Aorta (tissue), 5 donors: Measurements from ENCODE around the gene RNF141. TPM values are rescaled to one million over a fixed set of nuclear protein-coding genes. Genes with fewer than 3 reads are reported as not detected.

Source experiments
- ATAC-seq: fragments of 200-7000 bp; cut with Tn5 transposase; one replicate; pipeline ENCODE4 v1.9.1; 2022; ENCODE audit warnings: moderate library complexity; ENCODE audit not compliant: low FRiP score
- DNase-seq, 2 donors: peaks; one replicate each; pipeline ENCODE4 v3.0.0-alpha.2; 2020
- H3K27ac ChIP-seq, 2 donors: one replicate each; pipeline ENCODE4 v1.5.1; 2013; ENCODE audit warnings: low read length in 2 of 2, mild to moderate bottlenecking in 2 of 2, moderate library complexity in 2 of 2, control low read depth in 1 of 2, inconsistent platforms in 1 of 2, low read depth in 1 of 2
- H3K27me3 ChIP-seq, 2 donors: one replicate each; pipeline ENCODE4 v1.6.1; 2013; ENCODE audit warnings: control low read depth in 1 of 2, low read length in 1 of 2, mild to moderate bottlenecking in 1 of 2, moderate library complexity in 1 of 2; ENCODE audit not compliant: insufficient read depth in 2 of 2, control insufficient read depth in 1 of 2
- H3K36me3 ChIP-seq, 2 donors: one replicate each; pipeline ENCODE4 v1.6.1; 2013; ENCODE audit warnings: control low read depth in 1 of 2, low read length in 1 of 2, mild to moderate bottlenecking in 1 of 2; ENCODE audit not compliant: insufficient read depth in 2 of 2, control insufficient read depth in 1 of 2
- H3K4me1 ChIP-seq, 2 donors: one replicate each; pipeline ENCODE4 v1.6.1; 2013; ENCODE audit warnings: low read length in 2 of 2, control low read depth in 1 of 2, mild to moderate bottlenecking in 1 of 2, moderate library complexity in 1 of 2; ENCODE audit not compliant: insufficient read depth in 2 of 2, control insufficient read depth in 1 of 2
- H3K4me3 ChIP-seq, 2 donors: one replicate each; pipeline ENCODE4 v1.5.1; 2013; ENCODE audit warnings: low read length in 2 of 2, control low read depth in 1 of 2, mild to moderate bottlenecking in 1 of 2
- H3K9me3 ChIP-seq: one replicate; pipeline ENCODE4 v1.6.1; 2013; ENCODE audit warnings: mild to moderate bottlenecking, low read length; ENCODE audit not compliant: control insufficient read depth
- WGBS, 2 donors: extraction: QIAGEN DNeasy Blood & Tissue Kit; methylation state at CpG; one replicate each; pipeline ENCODE4 v1.1.7; 2013; 5-methylcytosine and 5-hydroxymethylcytosine counted together
- intact Hi-C, 2 donors: fragments of 100-400 bp; cut with DNase I; formaldehyde crosslinking; loops; one replicate each; pipeline versions ENCODE4 v1.14.2 to v1.15.0; 2022
- polyA plus RNA-seq, 2 donors: library from polyadenylated mRNA; stranded (reverse); fragments of 200-250 nt; gene quantifications; one replicate each; pipeline ENCODE4 v1.2.3, GENCODE V29; 2013
- total RNA-seq, 2 donors: library from RNA; stranded (reverse); fragmentation: NEBNext Ultra II Directional; extraction: Animal tissue kit (Norgen Biotek cat#: 25700); gene quantifications; one replicate each; pipeline ENCODE4 v1.2.1, GENCODE V29; 2021
- donor health status: healthy with polysubstance abuse.
- donor health status: Bipolar disorder and iron deficiency.
- donor health status: DM: no; HTN: no; CAD: no.
- donor health status: DM: no; HTN: no; CAD: no.
- donor health status: DM: yes; HTN: yes; CAD: no.

Gene RNF141
- total and polyA plus RNA-seq, 4 donors, result 20.5 to 61.6 (median 51.1) TPM

DNA sequence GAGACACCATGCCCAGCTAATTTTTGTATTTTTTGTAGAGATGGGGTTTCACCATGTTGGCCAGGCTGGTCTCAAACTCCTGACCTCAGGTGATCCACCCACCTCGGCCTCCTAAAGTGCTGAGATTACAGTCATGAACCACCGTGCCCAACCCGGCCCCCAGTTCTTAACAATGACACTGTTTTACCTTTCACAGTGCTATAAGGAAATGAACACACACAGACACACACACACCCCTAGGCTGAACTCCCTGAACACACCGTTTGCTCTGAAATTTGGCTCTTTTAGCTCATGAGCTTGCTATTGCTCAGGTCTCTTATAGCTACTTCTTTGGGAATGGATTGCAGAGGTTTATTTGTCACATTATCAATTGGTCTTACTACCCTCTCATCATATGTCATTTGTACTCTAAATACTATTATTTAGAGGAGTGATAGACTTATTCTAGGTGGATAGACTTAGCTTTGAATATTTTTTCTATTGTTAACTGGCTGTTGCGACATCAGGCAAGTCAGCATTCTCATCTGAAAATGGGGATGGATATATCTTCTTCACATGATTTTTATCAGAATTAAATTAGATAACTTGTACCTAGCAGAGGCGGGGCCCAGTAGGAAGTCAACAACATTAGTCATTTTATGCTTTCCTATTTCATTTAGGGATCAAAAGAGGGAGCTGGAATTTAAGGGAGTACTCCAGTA lies 25.4 kb upstream of the RNF141 start:
- no peak for DNase-seq
- ATAC-seq, result no peak
- Histone ChIP-seq H3K9me3 (no peaks in the 10 kb centered on the region), H3K36me3 (peaks cover 0 to 6% of the 10 kb centered on the region in 2 donors), H3K4me1 (peaks cover 0 to 9% of the 10 kb centered on the region in 2 donors), H3K4me3 (no peak overlapping the region), H3K27ac (peak overlapping the region in 1 of 2 donors; percentile 62), H3K27me3 (no peaks in the 10 kb centered on the region)
- WGBS, 2 donors, result 78 to 79% methylated on average over 6 of the region's 6 CpGs
- intact Hi-C loops, result loop anchor here in 1 of 2 donors (10.0 kb wide), 1 partner anchor 168 kb away; no protein-coding TSS in a partner anchor

DNA sequence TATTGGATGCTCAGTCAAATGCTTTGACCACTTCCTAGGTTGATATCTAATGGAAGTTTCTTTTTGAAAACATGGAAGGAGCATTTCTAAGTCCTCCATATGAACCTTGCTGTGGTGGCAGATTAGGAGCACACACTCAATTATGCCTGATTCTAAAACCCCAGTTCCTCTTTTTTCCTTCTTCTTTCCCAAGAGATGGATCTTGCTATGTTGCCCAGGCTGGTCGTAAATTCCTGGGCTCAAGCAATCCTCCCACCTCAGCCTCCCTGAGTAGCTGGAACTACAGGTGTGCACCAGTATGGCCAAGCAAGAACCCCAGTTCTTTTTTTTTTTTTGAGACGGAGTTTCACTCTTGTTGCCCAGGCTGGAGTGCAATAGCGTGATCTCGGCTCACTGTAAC lies 24.5 kb upstream of the RNF141 start:
- no peak overlapping the region for H3K27ac ChIP-seq
- peaks cover 0 to 9% of the 10 kb centered on the region in 2 donors for H3K36me3 ChIP-seq
- H3K4me3 ChIP-seq, result no peak overlapping the region
- WGBS, 2 donors, result 86 to 96% methylated on average over 4 of the region's 4 CpGs
- H3K4me1 ChIP-seq, result peaks cover 0 to 9% of the 10 kb centered on the region in 2 donors
- no peak for DNase-seq
- no peak for ATAC-seq
- H3K9me3 ChIP-seq, result no peaks in the 10 kb centered on the region
- intact Hi-C loops, result loop anchor here (2.0 to 10.0 kb wide), 2 partner anchors 169 kb away; no protein-coding TSS in a partner anchor
- H3K27me3 ChIP-seq, result no peaks in the 10 kb centered on the region

DNA sequence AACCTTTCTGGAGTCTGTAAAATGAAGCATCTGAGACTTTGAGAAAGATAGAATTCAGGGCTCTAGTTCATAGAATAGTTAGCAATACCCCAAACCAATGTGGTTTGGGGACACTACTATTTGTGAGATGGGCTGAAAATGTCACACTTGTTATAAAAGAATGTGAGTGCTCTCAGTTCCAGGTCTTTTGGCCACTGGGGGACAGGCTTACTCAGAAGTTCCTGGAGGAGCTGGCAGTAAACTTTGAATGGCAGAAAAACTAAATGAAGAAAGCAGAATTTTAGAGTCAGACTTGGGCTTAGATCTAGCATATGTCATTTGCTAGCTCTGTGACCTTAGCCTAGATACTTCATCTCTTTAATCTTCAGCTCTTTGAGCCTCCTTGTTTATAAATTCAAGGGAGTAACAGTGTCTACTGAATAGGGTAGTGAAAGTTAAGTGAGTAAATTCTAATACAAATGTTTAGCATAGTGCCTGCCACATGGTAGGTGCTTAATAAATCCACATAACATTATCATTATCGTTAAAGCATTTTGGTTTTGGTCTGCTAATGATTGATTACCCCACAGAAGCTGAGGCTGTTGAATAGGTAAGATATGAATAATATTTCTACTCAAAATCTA lies 23.8 kb upstream of the RNF141 start:
- 47 to 58% methylated on average over 1 of the region's 1 CpG for WGBS, 2 donors
- no peaks in the 10 kb centered on the region for H3K27me3 ChIP-seq
- no peak overlapping the region for H3K4me3 ChIP-seq
- H3K27ac ChIP-seq, result no peak overlapping the region
- H3K9me3 ChIP-seq, result no peaks in the 10 kb centered on the region
- no peak for DNase-seq
- intact Hi-C loops, result loop anchor here (2.0 to 10.0 kb wide), 2 partner anchors 170 kb away; no protein-coding TSS in a partner anchor
- H3K4me1 ChIP-seq, result peaks cover 0 to 9% of the 10 kb centered on the region in 2 donors
- ATAC-seq, result no peak
- peaks cover 0 to 9% of the 10 kb centered on the region in 2 donors for H3K36me3 ChIP-seq

DNA sequence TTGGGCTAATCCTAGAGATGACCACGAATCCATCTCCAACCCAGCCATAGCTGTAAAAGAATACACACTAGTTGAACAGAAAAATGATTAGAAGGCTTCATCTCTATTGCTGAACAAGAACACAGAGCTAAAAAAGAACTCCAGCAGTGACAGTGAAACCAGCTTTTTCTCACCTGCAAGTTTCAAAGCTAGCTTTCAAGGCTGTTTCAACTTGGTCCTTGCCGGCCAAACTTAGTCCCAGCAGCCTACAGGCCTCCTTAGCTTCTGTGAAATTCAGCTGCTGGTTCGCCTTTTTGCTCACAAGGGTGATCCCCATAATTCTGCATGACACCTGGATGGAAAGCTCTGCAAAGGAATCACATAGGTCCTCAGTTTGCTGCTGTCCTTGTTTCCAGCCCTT lies 23.0 kb upstream of the RNF141 start:
- H3K27me3 ChIP-seq, result no peaks in the 10 kb centered on the region
- H3K27ac ChIP-seq, result no peak overlapping the region
- no peak for DNase-seq
- H3K4me3 ChIP-seq, result no peak overlapping the region
- intact Hi-C loops, result loop anchor here (2.0 to 10.0 kb wide), 2 partner anchors 171 kb away; no protein-coding TSS in a partner anchor
- H3K9me3 ChIP-seq, result no peaks in the 10 kb centered on the region
- peaks cover 0 to 9% of the 10 kb centered on the region in 2 donors for H3K36me3 ChIP-seq
- WGBS, 2 donors, result 83 to 84% methylated on average over 3 of the region's 3 CpGs
- no peak for ATAC-seq
- H3K4me1 ChIP-seq, result peaks cover 0 to 9% of the 10 kb centered on the region in 2 donors

DNA sequence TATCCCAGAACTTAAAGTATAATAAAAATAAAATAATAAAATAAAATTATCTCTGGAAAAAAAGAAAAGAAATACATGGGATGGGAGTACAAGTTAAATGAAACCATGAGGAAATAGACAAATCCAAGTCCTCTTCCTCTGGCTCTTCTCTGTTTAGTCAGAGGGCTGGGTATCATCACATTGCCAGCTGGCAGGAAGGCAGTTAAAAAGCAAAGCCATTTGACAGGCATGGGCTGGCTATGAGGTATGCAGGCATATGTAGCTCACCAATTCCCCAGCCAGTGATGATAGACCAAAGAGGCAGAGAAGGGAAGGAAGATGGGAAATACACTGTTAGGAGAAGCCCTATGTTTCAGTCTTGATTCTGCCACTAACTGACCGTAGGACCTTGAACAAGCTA lies 21.0 kb upstream of the RNF141 start:
- 87 to 100% methylated on average over 1 of the region's 1 CpG for WGBS, 2 donors
- intact Hi-C loops, result loop anchor here in 1 of 2 donors (10.0 kb wide), 1 partner anchor 173 kb away; no protein-coding TSS in a partner anchor
- ATAC-seq (no peak), DNase-seq (no peak)
- no peaks in the 10 kb centered on the region for H3K9me3 ChIP-seq
- no peaks in the 10 kb centered on the region for H3K27me3 ChIP-seq
- peaks cover 0 to 12% of the 10 kb centered on the region in 2 donors for H3K36me3 ChIP-seq
- H3K27ac ChIP-seq, result no peak overlapping the region
- H3K4me1 ChIP-seq, result peaks cover 0 to 9% of the 10 kb centered on the region in 2 donors
- H3K4me3 ChIP-seq, result no peak overlapping the region

DNA sequence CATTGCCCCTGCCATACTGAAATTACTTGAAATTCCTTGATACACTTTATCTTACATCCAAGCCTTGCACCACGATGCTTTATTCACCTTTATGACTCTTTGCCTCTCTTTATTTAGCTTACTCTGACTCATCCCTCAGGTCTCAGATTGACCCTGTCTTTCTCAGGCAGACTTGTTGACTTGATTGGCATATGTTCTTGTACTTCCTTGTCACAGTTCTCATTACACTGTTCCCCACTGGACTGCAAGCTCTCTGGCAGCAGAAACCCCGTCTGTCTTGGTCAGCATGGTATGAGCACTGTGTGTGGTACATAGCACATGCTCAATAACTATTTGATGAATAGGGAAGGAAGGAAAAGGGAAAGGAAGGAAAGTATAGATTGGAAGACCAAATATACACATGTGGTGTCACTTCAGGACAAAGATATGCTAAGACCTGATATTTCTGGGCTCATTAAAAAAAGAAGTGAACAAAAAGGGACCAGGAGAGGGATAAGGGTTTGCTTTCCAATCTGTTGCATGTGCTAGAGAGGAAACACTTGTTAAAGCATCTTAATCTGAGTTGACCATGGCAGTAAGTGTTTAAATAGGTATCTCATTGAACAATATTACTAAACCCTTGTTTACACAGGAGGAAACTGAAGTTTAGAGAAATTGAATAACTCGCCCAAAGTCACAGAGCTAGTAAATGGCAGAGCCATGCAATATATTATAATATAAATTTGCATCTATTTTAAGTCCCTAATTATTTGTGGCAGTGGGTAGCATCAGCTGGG lies 20.2 kb upstream of the RNF141 start:
- DNase-seq (no peak), ATAC-seq (no peak)
- intact Hi-C loops, result loop anchor here in 1 of 2 donors (10.0 kb wide), 1 partner anchor 174 kb away; no protein-coding TSS in a partner anchor
- H3K4me3 ChIP-seq, result no peak overlapping the region
- no peaks in the 10 kb centered on the region for H3K27me3 ChIP-seq
- H3K27ac ChIP-seq, result no peak overlapping the region
- H3K9me3 ChIP-seq, result no peaks in the 10 kb centered on the region
- WGBS, 2 donors, result 70 to 74% methylated on average over 3 of the region's 3 CpGs
- peaks cover 0 to 12% of the 10 kb centered on the region in 2 donors for H3K36me3 ChIP-seq
- peaks cover 0 to 4% of the 10 kb centered on the region in 2 donors for H3K4me1 ChIP-seq

DNA sequence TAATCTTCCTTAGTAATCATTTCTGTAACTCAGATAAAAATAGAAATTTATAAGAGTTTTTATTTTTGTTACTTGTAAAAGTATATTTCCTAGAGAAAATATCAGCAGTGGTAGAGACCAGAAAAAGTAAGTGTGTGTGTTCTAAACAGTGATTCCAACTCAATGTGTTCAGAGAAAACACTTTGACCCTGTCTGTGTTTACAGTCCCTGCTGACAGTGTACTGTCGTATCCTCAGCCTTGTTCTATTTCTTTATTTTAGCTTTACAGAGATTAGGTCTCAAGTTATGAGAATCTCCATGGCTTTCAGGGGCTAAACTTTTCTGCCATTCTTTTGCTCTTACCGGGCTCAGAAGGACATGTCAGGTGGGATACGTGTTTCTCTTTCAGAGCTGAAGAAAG lies 17.3 kb upstream of the RNF141 start:
- Histone ChIP-seq H3K36me3 (peaks cover 0 to 10% of the 10 kb centered on the region in 2 donors), H3K27ac (no peak overlapping the region), H3K27me3 (no peaks in the 10 kb centered on the region), H3K9me3 (no peaks in the 10 kb centered on the region), H3K4me1 (no peaks in the 10 kb centered on the region), H3K4me3 (no peak overlapping the region)
- DNase-seq, result no peak
- WGBS, 2 donors, result 77 to 84% methylated on average over 3 of the region's 3 CpGs
- no peak for ATAC-seq
- intact Hi-C loops, result no loop called here

DNA sequence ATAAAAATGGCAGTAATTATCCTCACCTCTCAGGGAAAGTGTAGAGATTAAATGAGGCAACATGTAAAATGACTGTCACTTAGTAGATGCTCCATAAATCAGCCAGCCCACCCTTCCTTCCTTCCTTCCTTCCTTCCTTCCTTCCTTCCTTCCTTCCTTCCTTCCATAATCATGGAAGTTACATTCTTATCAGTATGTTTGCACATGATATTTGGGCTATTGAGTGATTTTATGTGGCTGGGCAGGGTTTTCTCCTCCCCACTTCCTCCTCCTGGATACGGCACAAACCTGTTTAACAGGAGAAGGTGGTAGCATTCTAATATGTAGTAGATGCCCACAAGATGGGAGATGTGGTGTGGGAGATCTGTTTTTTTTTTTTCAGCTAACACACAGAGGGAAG lies 15.6 kb upstream of the RNF141 start:
- 81 to 100% methylated on average over 1 of the region's 1 CpG for WGBS, 2 donors
- Histone ChIP-seq H3K4me3 (no peak overlapping the region), H3K27ac (no peak overlapping the region), H3K9me3 (peaks cover 1% of the 10 kb centered on the region), H3K27me3 (no peaks in the 10 kb centered on the region), H3K36me3 (peaks cover 0 to 6% of the 10 kb centered on the region in 2 donors), H3K4me1 (no peaks in the 10 kb centered on the region)
- ATAC-seq (no peak), DNase-seq (no peak)
- intact Hi-C loops, result no loop called here
